H9 (cell line): ENCODE data around the gene MMS19. TPM values are rescaled to one million over a fixed set of nuclear protein-coding genes. Genes with fewer than 3 reads are reported as not detected.
"Not testable (repeated sequence)": the region's sequence is repeated elsewhere in the genome, so short reads cannot be mapped to it uniquely, and the experiment has no call there.

Experiments
- DNase-seq: peaks from one replicate; pipeline ENCODE4 v3.0.0-alpha.2; 2017
- H2AFZ ChIP-seq: one replicate; pipeline ENCODE4 v1.6.1; 2013; ENCODE audit warnings: mild to moderate bottlenecking, low read length, control low read depth, moderate library complexity
- H2AK5ac ChIP-seq: 2 replicates; pipeline ENCODE4 v1.6.1; 2013; ENCODE audit warnings: low read length, control low read depth, mixed read lengths; ENCODE audit not compliant: insufficient read length
- H2BK120ac ChIP-seq: one replicate; pipeline ENCODE4 v1.6.1; 2013; ENCODE audit warnings: low read depth, mild to moderate bottlenecking, low read length, control low read depth, inconsistent platforms; ENCODE audit not compliant: poor library complexity, severe bottlenecking
- H2BK12ac ChIP-seq: 2 replicates; pipeline ENCODE4 v1.6.1; 2013; ENCODE audit warnings: low read length, control low read depth, mixed read lengths, low read depth; ENCODE audit not compliant: insufficient read length
- H2BK15ac ChIP-seq: 2 replicates; pipeline ENCODE4 v1.6.1; 2013; ENCODE audit warnings: low read depth, low read length, control low read depth
- H2BK20ac ChIP-seq: one replicate; pipeline ENCODE4 v1.6.1; 2013; ENCODE audit warnings: low read depth, mild to moderate bottlenecking, low read length, control low read depth, inconsistent platforms; ENCODE audit not compliant: poor library complexity, severe bottlenecking
- H2BK5ac ChIP-seq: 2 replicates; pipeline ENCODE4 v1.6.1; 2013; ENCODE audit warnings: low read length, control low read depth, mixed read lengths; ENCODE audit not compliant: insufficient read length
- H3K14ac ChIP-seq: 2 replicates; pipeline ENCODE4 v1.6.1; 2013; ENCODE audit warnings: low read length, control low read depth; ENCODE audit not compliant: insufficient read depth
- H3K18ac ChIP-seq: 2 replicates; pipeline ENCODE4 v1.6.1; 2013; ENCODE audit warnings: low read depth, mild to moderate bottlenecking, mixed read lengths, low read length, control low read depth; ENCODE audit not compliant: insufficient read length
- H3K23ac ChIP-seq: 2 replicates; pipeline ENCODE4 v1.6.1; 2013; ENCODE audit warnings: low read length, control low read depth, mixed read lengths, low read depth; ENCODE audit not compliant: insufficient read length
- H3K23me2 ChIP-seq: 2 replicates; pipeline ENCODE4 v1.6.1; 2013; ENCODE audit warnings: low read depth, mild to moderate bottlenecking, mixed read lengths, low read length, control low read depth; ENCODE audit not compliant: insufficient read length, poor library complexity, severe bottlenecking
- H3K27ac ChIP-seq: 2 replicates; pipeline ENCODE4 v1.5.1; 2013; ENCODE audit warnings: low read length, control low read depth, mixed read lengths, low read depth; ENCODE audit not compliant: insufficient read length
- H3K27me3 ChIP-seq: 2 replicates; pipeline ENCODE4 v1.6.1; 2013; ENCODE audit warnings: low read length, control low read depth, inconsistent platforms; ENCODE audit not compliant: insufficient read depth
- H3K4ac ChIP-seq: 2 replicates; pipeline ENCODE4 v1.6.1; 2013; ENCODE audit warnings: low read depth, mild to moderate bottlenecking, control low read depth, inconsistent platforms, low read length, moderate library complexity
- H3K4me1 ChIP-seq: 2 replicates; pipeline ENCODE4 v1.6.1; 2013; ENCODE audit warnings: low read length, control low read depth, inconsistent platforms; ENCODE audit not compliant: insufficient read depth
- H3K4me2 ChIP-seq: 2 replicates; pipeline ENCODE4 v1.6.1; 2013; ENCODE audit warnings: low read length, control low read depth, mixed read lengths; ENCODE audit not compliant: insufficient read length, insufficient read depth
- H3K56ac ChIP-seq: 2 replicates; pipeline ENCODE4 v1.6.1; 2013; ENCODE audit warnings: low read depth, mild to moderate bottlenecking, mixed read lengths, low read length, control low read depth; ENCODE audit not compliant: insufficient read length
- H3K79me1 ChIP-seq: 2 replicates; pipeline ENCODE4 v1.6.1; 2013; ENCODE audit warnings: low read depth, mild to moderate bottlenecking, moderate library complexity, low read length, control low read depth, inconsistent platforms; ENCODE audit not compliant: insufficient read depth, poor library complexity, severe bottlenecking
- H3K79me2 ChIP-seq: 2 replicates; pipeline ENCODE4 v1.6.1; 2013; ENCODE audit warnings: low read length, control low read depth, inconsistent platforms; ENCODE audit not compliant: insufficient read depth
- H3K9ac ChIP-seq: 2 replicates; pipeline ENCODE4 v1.6.1; 2013; ENCODE audit warnings: low read length, control low read depth, mixed read lengths; ENCODE audit not compliant: insufficient read length; ENCODE audit errors: extremely low read depth
- H3K9me3 ChIP-seq: one replicate; pipeline ENCODE4 v1.6.1; 2013; ENCODE audit warnings: low read depth, low read length, inconsistent platforms; ENCODE audit not compliant: control insufficient read depth
- H3T11ph ChIP-seq: one replicate; pipeline ENCODE4 v1.6.1; 2013; ENCODE audit warnings: mild to moderate bottlenecking, low read length, control low read depth, inconsistent platforms
- H4K20me1 ChIP-seq: one replicate; pipeline ENCODE4 v1.6.1; 2013; ENCODE audit not compliant: control insufficient read depth, insufficient read length, insufficient read depth
- H4K5ac ChIP-seq: 2 replicates; pipeline ENCODE4 v1.6.1; 2013; ENCODE audit warnings: low read depth, mild to moderate bottlenecking, mixed read lengths, low read length, control low read depth; ENCODE audit not compliant: insufficient read length
- H4K8ac ChIP-seq: replicated peaks from 2 replicates; pipeline ENCODE4 v1.6.1; 2013; ENCODE audit warnings: low read length, control low read depth, mixed read lengths, low read depth; ENCODE audit not compliant: insufficient read length
- H4K91ac ChIP-seq: 2 replicates; pipeline ENCODE4 v1.6.1; 2013; ENCODE audit warnings: low read depth, mild to moderate bottlenecking, moderate library complexity, mixed read lengths, low read length, control low read depth; ENCODE audit not compliant: insufficient read length
- H3K27ac Mint-ChIP-seq, 3 experiments: 2 replicates in 2 of 3; 3 replicates in 1 of 3; pipeline ENCODE4 v1.8.0; 2020 to 2021; ENCODE audit warnings: mixed read lengths in 3 of 3, mild to moderate bottlenecking in 1 of 3, moderate library complexity in 1 of 3
- H3K27me3 Mint-ChIP-seq: 2 replicates; pipeline ENCODE4 v1.8.0; 2021; ENCODE audit warnings: low read depth, mild to moderate bottlenecking, moderate library complexity, mixed read lengths
- H3K36me3 Mint-ChIP-seq, 3 experiments: 2 replicates in 2 of 3; 3 replicates in 1 of 3; pipeline ENCODE4 v1.8.0; 2020 to 2021; ENCODE audit warnings: low read depth in 3 of 3, mixed read lengths in 3 of 3; ENCODE audit not compliant: insufficient read depth in 1 of 3
- H3K4me1 Mint-ChIP-seq, 2 experiments: 2 replicates each; pipeline ENCODE4 v1.8.0; 2020; ENCODE audit warnings: mixed read lengths in 2 of 2
- H3K4me3 Mint-ChIP-seq, 2 experiments: 2 replicates in 1 of 2; 3 replicates in 1 of 2; pipeline ENCODE4 v1.8.0; 2020 to 2021; ENCODE audit warnings: mild to moderate bottlenecking in 2 of 2, mixed read lengths in 2 of 2, moderate library complexity in 1 of 2
- H3K9me3 Mint-ChIP-seq, 2 experiments: 2 replicates in 1 of 2; 3 replicates in 1 of 2; pipeline ENCODE4 v1.8.0; 2020; ENCODE audit warnings: mild to moderate bottlenecking in 2 of 2, mixed read lengths in 2 of 2, moderate library complexity in 1 of 2
- CTCF ChIP-seq: fragments of 200-600 bp; sonication (generic); conservative IDR thresholded peaks from 3 replicates; pipeline ENCODE4 v1.8.0; 2021; ENCODE audit warnings: antibody characterized with exemption, mild to moderate bottlenecking
- WGBS: extraction: QIAGEN DNeasy Blood & Tissue Kit; methylation state at CpG from one replicate; pipeline ENCODE4 v1.1.7; 2013; ENCODE audit warnings: missing lambda C conversion rate, low lambda C conversion rate, mixed read lengths; ENCODE audit not compliant: insufficient read length; ENCODE audit errors: extremely low coverage; 5-methylcytosine and 5-hydroxymethylcytosine counted together
- total RNA-seq: library from RNA; stranded (reverse); gene quantifications from 2 replicates; pipeline ENCODE4 v1.2.1, GENCODE V29; 2021

MMS19 gene
- total RNA-seq, 1 experiment from 2014 or later: 102 TPM

GRCh38 chr10:97479939-97480338 is 18.3 kb downstream of the MMS19 start:
- no peak overlapping the region for H3K27ac ChIP-seq
- no peak overlapping the region for H2AFZ ChIP-seq
- H3K4ac ChIP-seq: no peak overlapping the region
- H3K27me3 ChIP-seq: no peaks in the 10 kb centered on the region
- no peak overlapping the region for H3K14ac ChIP-seq
- H3K4me2 ChIP-seq: no peak overlapping the region
- peaks cover 28 to 56% (median 51%) of the 10 kb centered on the region in 3 experiments for H3K36me3 Mint-ChIP-seq
- H4K5ac ChIP-seq: no peak overlapping the region
- no peak overlapping the region for H3K23ac ChIP-seq
- H3K4me1 Mint-ChIP-seq: peaks cover 20 to 25% of the 10 kb centered on the region in 2 experiments
- H3K9ac ChIP-seq: no peak overlapping the region
- H2AK5ac ChIP-seq: no peak overlapping the region
- DNase-seq: peak; percentile 98
- peaks cover 4% of the 10 kb centered on the region; the same call in 1 of the 2 replicates for H3K4me1 ChIP-seq
- no peaks in the 10 kb centered on the region for H3K9me3 Mint-ChIP-seq
- no peak overlapping the region for H3T11ph ChIP-seq
- H3K23me2 ChIP-seq: no peaks in the 10 kb centered on the region
- no peak overlapping the region for H4K91ac ChIP-seq
- no peak overlapping the region for H2BK120ac ChIP-seq
- no peak overlapping the region for H3K56ac ChIP-seq
- H3K4me3 Mint-ChIP-seq: peak overlapping the region in 1 of 2 experiments; percentile 33; a peak in 1 of 5 replicates
- H3K27ac Mint-ChIP-seq: peak overlapping the region; percentile 86 to 98 (median 94); a peak in 5 of 7 replicates
- no peaks in the 10 kb centered on the region for H3K27me3 Mint-ChIP-seq
- H2BK15ac ChIP-seq: no peak overlapping the region
- H4K20me1 ChIP-seq: no peaks in the 10 kb centered on the region
- H3K79me2 ChIP-seq: no peaks in the 10 kb centered on the region; the same call in 1 of the 2 replicates
- no peak overlapping the region for H3K18ac ChIP-seq
- no peak overlapping the region for H2BK12ac ChIP-seq
- H2BK5ac ChIP-seq: no peak overlapping the region
- no peak overlapping the region for H2BK20ac ChIP-seq
- WGBS: no CpG with 5 or more reads among the region's 9 CpGs
- H4K8ac ChIP-seq: no peak overlapping the region
- no peak for TF ChIP-seq CTCF
- H3K79me1 ChIP-seq: peaks cover 5% of the 10 kb centered on the region
- H3K9me3 ChIP-seq: no peaks in the 10 kb centered on the region

DNA sequence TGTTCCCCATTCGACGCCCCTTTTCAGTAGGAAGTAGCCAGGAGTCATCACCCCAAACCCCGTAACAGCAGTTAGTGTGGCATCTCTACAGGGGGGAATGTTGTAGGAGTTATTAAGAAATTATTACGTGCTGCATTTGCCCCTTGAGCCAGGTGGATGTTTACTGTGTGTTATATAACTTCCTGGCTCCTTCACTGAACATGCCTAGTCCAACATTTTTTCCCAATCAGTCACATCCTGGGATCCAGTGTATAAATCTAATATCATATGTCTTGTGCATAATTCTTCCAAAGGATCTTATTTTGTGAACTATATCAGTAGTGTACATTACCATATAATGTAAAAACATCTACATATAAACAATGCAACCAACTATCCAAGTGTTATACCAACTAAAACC is 18.8 kb downstream of the MMS19 start:
- H3K36me3 Mint-ChIP-seq: peaks cover 33 to 61% (median 57%) of the 10 kb centered on the region in 3 experiments
- not testable (repeated sequence) for H2BK120ac ChIP-seq, H4K5ac ChIP-seq, H4K8ac ChIP-seq, H3K9me3 ChIP-seq, H3K9me3 Mint-ChIP-seq, DNase-seq, H3K27me3 ChIP-seq, H2BK15ac ChIP-seq, H3K18ac ChIP-seq, H2AFZ ChIP-seq, H3K79me1 ChIP-seq, H2BK5ac ChIP-seq, H3K9ac ChIP-seq, H4K20me1 ChIP-seq, H3K4me2 ChIP-seq, H3K23me2 ChIP-seq, H4K91ac ChIP-seq, H3K14ac ChIP-seq, H2BK12ac ChIP-seq, H3K27ac ChIP-seq, H2AK5ac ChIP-seq, H3K4ac ChIP-seq, H3K79me2 ChIP-seq, H3K27me3 Mint-ChIP-seq, H3K23ac ChIP-seq, H3K56ac ChIP-seq, H3K4me1 ChIP-seq
- no CpG with 5 or more reads among the region's 4 CpGs for WGBS
- peaks cover 20 to 25% of the 10 kb centered on the region in 2 experiments for H3K4me1 Mint-ChIP-seq
- peak overlapping the region in 1 of 2 experiments; percentile 30; a peak in 1 of 5 replicates for H3K4me3 Mint-ChIP-seq
- Histone ChIP-seq H3T11ph (peak overlapping the region; percentile 5), H2BK20ac (peak overlapping the region; percentile 91)
- peak overlapping the region; percentile 74 to 92 (median 74); a peak in 6 of 7 replicates for H3K27ac Mint-ChIP-seq
